Endodermal cell (in vitro differentiated cells): Measurements from ENCODE around the gene SYTL4. TPM values are rescaled to one million over a fixed set of nuclear protein-coding genes. Genes with fewer than 3 reads are reported as not detected.

Source experiments
- DNase-seq: peaks from one replicate; pipeline ENCODE4 v3.0.0-alpha.2; 2017
- H3K27ac ChIP-seq: 2 replicates; pipeline ENCODE4 v1.5.1; 2013; ENCODE audit warnings: mild to moderate bottlenecking, low read depth, low read length, moderate library complexity
- H3K27me3 ChIP-seq: 2 replicates; pipeline ENCODE4 v1.6.1; 2013; ENCODE audit warnings: mild to moderate bottlenecking, low read length, moderate library complexity; ENCODE audit not compliant: insufficient read depth, control insufficient read depth, poor library complexity, severe bottlenecking
- H3K36me3 ChIP-seq: 2 replicates; pipeline ENCODE4 v1.7.0; 2013; ENCODE audit warnings: mild to moderate bottlenecking, low read length, moderate library complexity; ENCODE audit not compliant: control insufficient read depth, insufficient read depth
- H3K4me1 ChIP-seq: one replicate; pipeline ENCODE4 v1.7.0; 2013; ENCODE audit warnings: low read length; ENCODE audit not compliant: control insufficient read depth, insufficient read depth
- H3K4me3 ChIP-seq: 2 replicates; pipeline ENCODE4 v1.5.1; 2013; ENCODE audit warnings: mild to moderate bottlenecking, low read length, moderate library complexity
- H3K9ac ChIP-seq: 2 replicates; pipeline ENCODE4 v1.6.1; 2013; ENCODE audit warnings: mild to moderate bottlenecking, low read length, moderate library complexity; ENCODE audit not compliant: poor library complexity, severe bottlenecking; ENCODE audit errors: extremely low read depth
- H3K9me3 ChIP-seq: 2 replicates; pipeline ENCODE4 v1.6.1; 2013; ENCODE audit warnings: mild to moderate bottlenecking, low read length, moderate library complexity; ENCODE audit not compliant: control insufficient read depth
- H3K27ac Mint-ChIP-seq: 2 replicates; pipeline ENCODE4 v1.8.0; 2020; ENCODE audit warnings: mixed read lengths
- H3K27me3 Mint-ChIP-seq: 2 replicates; pipeline ENCODE4 v1.8.0; 2021; ENCODE audit warnings: mild to moderate bottlenecking, mixed read lengths; ENCODE audit not compliant: insufficient read depth
- H3K36me3 Mint-ChIP-seq: 2 replicates; pipeline ENCODE4 v1.8.0; 2020; ENCODE audit warnings: low read depth, mixed read lengths
- H3K4me1 Mint-ChIP-seq: 2 replicates; pipeline ENCODE4 v1.8.0; 2020; ENCODE audit warnings: mixed read lengths
- H3K4me3 Mint-ChIP-seq: 2 replicates; pipeline ENCODE4 v1.8.0; 2020; ENCODE audit warnings: mild to moderate bottlenecking, moderate library complexity, mixed read lengths
- H3K9me3 Mint-ChIP-seq: 2 replicates; pipeline ENCODE4 v1.8.0; 2020; ENCODE audit warnings: mild to moderate bottlenecking, mixed read lengths
- CTCF ChIP-seq: fragments of 200-600 bp; sonication (generic); conservative IDR thresholded peaks from 2 replicates; pipeline ENCODE4 v1.5.0; 2021; ENCODE audit warnings: antibody characterized with exemption, mild to moderate bottlenecking
- WGBS, 2 experiments: methylation state at CpG; one replicate each; pipeline versions ENCODE4 v1.1.5 to v1.1.7; 2013; ENCODE audit warnings: missing lambda C conversion rate in 2 of 2, mixed read lengths in 1 of 2; ENCODE audit not compliant: insufficient coverage in 1 of 2, insufficient read length in 1 of 2; 5-methylcytosine and 5-hydroxymethylcytosine counted together
- total RNA-seq, 2 donors: library from RNA; stranded (reverse); fragmentation: NEBNext Ultra II Directional in 1 of 2; extraction: Animal tissue kit (Norgen Biotek cat#: 25700) in 1 of 2; gene quantifications; 2 replicates in 1 of 2; 3 replicates in 1 of 2; pipeline ENCODE4 v1.2.1, GENCODE V29; 2021

Gene SYTL4
- total RNA-seq, 2 donors from 2014 or later: 0.24 TPM; not detected in 1

GRCh38 chrX:100658941-100659381, 73.0 kb downstream of the SYTL4 start:
- no peaks in the 10 kb centered on the region for H3K9me3 ChIP-seq
- H3K27me3 Mint-ChIP-seq: no peaks in the 10 kb centered on the region
- no peak overlapping the region for H3K9ac ChIP-seq
- no peak overlapping the region for H3K4me3 Mint-ChIP-seq
- no peak overlapping the region for H3K27ac ChIP-seq
- TF ChIP-seq CTCF: no peak
- H3K4me3 ChIP-seq: no peak overlapping the region
- H3K4me1 Mint-ChIP-seq: peaks cover 7% of the 10 kb centered on the region
- no peaks in the 10 kb centered on the region for H3K4me1 ChIP-seq
- no peak for DNase-seq
- 75 to 81% methylated on average over 2 to 3 of the region's 3 CpGs for WGBS, 2 experiments
- H3K36me3 Mint-ChIP-seq: no peaks in the 10 kb centered on the region
- H3K27ac Mint-ChIP-seq: no peak overlapping the region
- H3K27me3 ChIP-seq: no peaks in the 10 kb centered on the region
- H3K36me3 ChIP-seq: no peaks in the 10 kb centered on the region
- peaks cover 21% of the 10 kb centered on the region for H3K9me3 Mint-ChIP-seq

GRCh38 chrX:100654261-100654660, 77.7 kb downstream of the SYTL4 start:
- no peak overlapping the region for H3K4me3 Mint-ChIP-seq
- H3K27me3 ChIP-seq: no peaks in the 10 kb centered on the region
- peak; percentile 63 for TF ChIP-seq CTCF
- peaks cover 13% of the 10 kb centered on the region for H3K4me1 Mint-ChIP-seq
- H3K36me3 ChIP-seq: no peaks in the 10 kb centered on the region
- H3K9me3 Mint-ChIP-seq: peaks cover 13% of the 10 kb centered on the region
- H3K9ac ChIP-seq: no peak overlapping the region
- no peak overlapping the region for H3K27ac ChIP-seq
- H3K9me3 ChIP-seq: no peaks in the 10 kb centered on the region
- H3K27ac Mint-ChIP-seq: no peak overlapping the region
- WGBS, 2 experiments: 37% methylated on average over 3 of the region's 3 CpGs; no CpG with 5 or more reads in 1 of the 2 experiments
- no peaks in the 10 kb centered on the region for H3K27me3 Mint-ChIP-seq
- DNase-seq: peak; percentile 63
- H3K4me3 ChIP-seq: no peak overlapping the region
- H3K4me1 ChIP-seq: no peaks in the 10 kb centered on the region
- no peaks in the 10 kb centered on the region for H3K36me3 Mint-ChIP-seq

DNA sequence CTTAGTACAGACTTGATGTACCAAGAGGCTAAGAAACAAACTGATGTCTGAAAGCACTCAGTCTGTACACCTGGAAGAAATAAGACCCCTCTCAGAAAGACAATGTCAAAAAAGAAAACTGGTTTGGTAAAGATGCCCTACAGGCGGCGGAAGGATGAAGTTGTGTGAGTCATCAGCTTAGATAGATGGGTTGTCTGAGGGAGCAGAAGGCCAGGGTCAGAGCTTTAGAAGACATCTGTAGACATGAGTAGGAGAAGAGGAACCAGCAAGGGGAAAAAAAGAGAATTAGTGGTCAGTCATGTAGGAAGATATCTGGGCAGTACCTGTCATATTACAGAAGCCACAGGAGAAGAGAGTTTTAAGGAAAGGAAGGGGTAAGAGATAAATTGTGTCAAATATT, 79.7 kb downstream of the SYTL4 start:
- Histone ChIP-seq H3K9ac (no peak overlapping the region), H3K27ac (no peak overlapping the region), H3K36me3 (no peaks in the 10 kb centered on the region), H3K4me1 (no peaks in the 10 kb centered on the region), H3K4me3 (no peak overlapping the region), H3K27me3 (no peaks in the 10 kb centered on the region), H3K9me3 (no peaks in the 10 kb centered on the region)
- WGBS, 2 experiments: 94% methylated on average over 2 of the region's 2 CpGs; no CpG with 5 or more reads in 1 of the 2 experiments
- H3K4me3 Mint-ChIP-seq: no peak overlapping the region
- H3K27me3 Mint-ChIP-seq: no peaks in the 10 kb centered on the region
- no peak for TF ChIP-seq CTCF
- H3K9me3 Mint-ChIP-seq: peaks cover 4% of the 10 kb centered on the region
- H3K36me3 Mint-ChIP-seq: no peaks in the 10 kb centered on the region
- peaks cover 23% of the 10 kb centered on the region for H3K4me1 Mint-ChIP-seq
- DNase-seq: no peak
- no peak overlapping the region for H3K27ac Mint-ChIP-seq
